Neural cell (in vitro differentiated cells): Measurements from ENCODE around the gene MLEC.

Source experiments
- CTCF ChIP-seq: fragments of 450-650 bp; IDR thresholded peaks from 2 replicates; pipeline ENCODE4 v1.5.1; 2014; ENCODE audit warnings: antibody characterized with exemption, mild to moderate bottlenecking, moderate library complexity; ENCODE audit not compliant: poor library complexity, severe bottlenecking
- EP300 ChIP-seq: fragments of 450-650 bp; conservative IDR thresholded peaks from 2 replicates; pipeline ENCODE4 v1.6.1; 2014; ENCODE audit warnings: antibody characterized with exemption, mild to moderate bottlenecking, moderate library complexity; ENCODE audit not compliant: poor library complexity, severe bottlenecking
- EZH2 ChIP-seq: fragments of 200-600, 300-800 bp; shearing (Covaris generic), sonication (generic); IDR thresholded peaks from 2 replicates; pipeline ENCODE4 v1.6.1; 2014; ENCODE audit warnings: antibody characterized with exemption, low read length, borderline replicate concordance, mild to moderate bottlenecking; ENCODE audit not compliant: insufficient read depth, poor library complexity, severe bottlenecking
- MXI1 ChIP-seq: fragments of 450-650 bp; conservative IDR thresholded peaks from 2 replicates; pipeline ENCODE4 v1.6.1; 2014; ENCODE audit warnings: antibody characterized with exemption, mild to moderate bottlenecking; ENCODE audit not compliant: poor library complexity, severe bottlenecking
- POLR2AphosphoS5 ChIP-seq: IDR thresholded peaks from 2 replicates; pipeline ENCODE4 v1.6.1; 2012
- RAD21 ChIP-seq: fragments of 450-650 bp; conservative IDR thresholded peaks from 2 replicates; pipeline ENCODE4 v1.6.1; 2014; ENCODE audit warnings: antibody characterized with exemption, mild to moderate bottlenecking, moderate library complexity
- REST ChIP-seq: IDR thresholded peaks from 2 replicates; pipeline ENCODE4 v1.6.1; 2012; ENCODE audit warnings: borderline replicate concordance
- SMC3 ChIP-seq: fragments of 450-650 bp; conservative IDR thresholded peaks from 2 replicates; pipeline ENCODE4 v1.6.1; 2014; ENCODE audit warnings: antibody characterized with exemption, mild to moderate bottlenecking, moderate library complexity; ENCODE audit not compliant: poor library complexity
- TAF1 ChIP-seq: IDR thresholded peaks from 2 replicates; pipeline ENCODE4 v1.6.1; 2012; ENCODE audit warnings: low read depth

- TF ChIP-seq CTCF = no peak
- TF ChIP-seq REST = no peak
- TF ChIP-seq EZH2 = no peak
- TF ChIP-seq EP300 = no peak
- no peak for TF ChIP-seq POLR2AphosphoS5
- TF ChIP-seq SMC3 = no peak
- TF ChIP-seq RAD21 = no peak
- no peak for TF ChIP-seq MXI1
- no peak for TF ChIP-seq TAF1
Measured at GRCh38 chr12:120696626-120697025, 9.7 kb downstream of the MLEC start.
